Spleen (tissue), 11 donors: Measurements from ENCODE around the gene ABHD6. TPM values are rescaled to one million over a fixed set of nuclear protein-coding genes. Genes with fewer than 3 reads are reported as not detected.

Experiments
- DNase-seq: peaks from one replicate; pipeline ENCODE4 v3.0.0-alpha.2; 2020
- H3K27ac ChIP-seq, 8 donors: fragments of 200-600 bp; sonication (generic) in 7 of 8; 1 replicate in 4 of 8; 2 replicates in 4 of 8; pipeline versions ENCODE4 v1.5.0 to v1.8.0; 2016 to 2021; ENCODE audit warnings: inconsistent platforms in 4 of 8, mild to moderate bottlenecking in 4 of 8, moderate library complexity in 1 of 8
- H3K27me3 ChIP-seq, 7 donors: fragments of 200-600 bp; sonication (generic) in 6 of 7; replicated peaks in 1 of 7; 1 replicate in 4 of 7; 2 replicates in 3 of 7; pipeline versions ENCODE4 v1.5.0 to v1.8.0; 2016 to 2021; ENCODE audit warnings: inconsistent platforms in 3 of 7, mild to moderate bottlenecking in 1 of 7
- H3K36me3 ChIP-seq, 6 donors: fragments of 200-600 bp; sonication (generic) in 5 of 6; 1 replicate in 4 of 6; 2 replicates in 2 of 6; pipeline versions ENCODE4 v1.5.0 to v1.8.0; 2016 to 2021; ENCODE audit warnings: inconsistent platforms in 2 of 6
- H3K4me1 ChIP-seq, 6 donors: fragments of 200-600 bp; sonication (generic) in 5 of 6; 1 replicate in 3 of 6; 2 replicates in 3 of 6; pipeline versions ENCODE4 v1.5.0 to v1.8.0; 2016 to 2021; ENCODE audit warnings: inconsistent platforms in 3 of 6
- H3K4me3 ChIP-seq, 8 donors: fragments of 200-600 bp; sonication (generic) in 7 of 8; 1 replicate in 4 of 8; 2 replicates in 4 of 8; pipeline versions ENCODE4 v1.5.0 to v1.8.0; 2016 to 2021; ENCODE audit warnings: inconsistent platforms in 4 of 8, mild to moderate bottlenecking in 4 of 8, moderate library complexity in 2 of 8
- H3K9me3 ChIP-seq, 8 donors: fragments of 200-600 bp; sonication (generic) in 7 of 8; 1 replicate in 4 of 8; 2 replicates in 4 of 8; pipeline versions ENCODE4 v1.5.0 to v1.8.0; 2016 to 2021; ENCODE audit warnings: inconsistent platforms in 4 of 8
- CTCF ChIP-seq, 11 experiments: fragments of 200-600 bp in 7 of 11; fragments of 450-650 bp in 4 of 11; sonication (generic) in 4 of 11; IDR thresholded peaks in 8 of 11; conservative IDR thresholded peaks in 3 of 11; 1 replicate in 7 of 11; 2 replicates in 4 of 11; pipeline versions ENCODE4 v1.4.0 to v1.8.0; 2016 to 2021; ENCODE audit warnings: antibody characterized with exemption in 11 of 11, inconsistent platforms in 4 of 11, mild to moderate bottlenecking in 1 of 11
- POLR2A ChIP-seq, 3 donors: fragments of 450-650 bp; IDR thresholded peaks; one replicate each; pipeline ENCODE4 v1.5.1; 2017; ENCODE audit warnings: antibody characterized with exemption in 3 of 3, mild to moderate bottlenecking in 1 of 3
- POLR2AphosphoS5 ChIP-seq, 3 donors: sonication (generic); formaldehyde crosslinking; IDR thresholded peaks; one replicate each; pipeline ENCODE4 v1.5.1; 2017; ENCODE audit warnings: antibody characterized with exemption in 3 of 3
- WGBS, 5 donors: extraction: QIAGEN DNeasy Blood & Tissue Kit in 3 of 5; methylation state at CpG; one replicate each; pipeline versions ENCODE4 v1.1.5 to v1.1.7; 2013 to 2018; 5-methylcytosine and 5-hydroxymethylcytosine counted together
- intact Hi-C: fragments of 100-400 bp; cut with DNase I; formaldehyde crosslinking; loops from one replicate; pipeline ENCODE4 v1.15.0; 2023; ENCODE audit warnings: low total_unique reads
- polyA plus RNA-seq, 3 donors: library from polyadenylated mRNA; stranded (reverse); fragments of 200-250 nt; gene quantifications; one replicate each; pipeline ENCODE4 v1.2.1, GENCODE V29; 2013
- total RNA-seq, 7 donors: library from RNA; depleted of rRNA in 3 of 7; stranded (reverse); fragments of >200 nt in 3 of 7; fragmentation: NEBNext Ultra II Directional in 4 of 7; extraction: Animal tissue kit (Norgen Biotek cat#: 25700) in 4 of 7; gene quantifications; one replicate each; pipeline versions ENCODE4 v1.1.0 to v1.2.1, GENCODE V29; 2016 to 2021
- donor health status: healthy with polysubstance abuse.
- donor health status: DM: no; HTN: no; CAD: no; lungs with moderate emphysema.
- donor health status: DM: no; HTN: no; CAD: no.
- donor health status: Bipolar disorder and iron deficiency.
- donor health status: healthy.
- donor health status: DM: no; HTN: no; CAD: no.
- donor health status: DM: yes; HTN: yes; CAD: no.

Gene ABHD6
- total and polyA plus RNA-seq, 10 donors, result 17.2 to 79.9 (median 48.4) TPM

- WGBS, 5 donors, result 0 to 39% (median 34%) methylated on average over 1 of the region's 1 CpG
- intact Hi-C loops, result no loop called here
- H3K4me1 ChIP-seq, result peaks cover 2 to 53% (median 23%) of the 10 kb centered on the region in 6 donors
Observed at GRCh38 chr3:58230876-58231552, 6.6 kb upstream of the ABHD6 start.

GRCh38 chr3:58231666-58232065, 5.9 kb upstream of the ABHD6 start:
- no peak for DNase-seq
- Histone ChIP-seq H3K27me3 (no peaks in the 10 kb centered on the region), H3K36me3 (no peaks in the 10 kb centered on the region), H3K4me1 (peaks cover 7 to 60% (median 29%) of the 10 kb centered on the region in 6 donors), H3K27ac (peak overlapping the region in 3 of 8 donors; percentile 47 to 61 (median 58)), H3K4me3 (no peak overlapping the region), H3K9me3 (no peaks in the 10 kb centered on the region)
- intact Hi-C loops, result no loop called here
- no peak for TF ChIP-seq POLR2AphosphoS5 (IDR thresholded peaks at IDR 0.05)
- TF ChIP-seq CTCF (IDR thresholded peaks at IDR 0.05 in 8 of 11, conservative IDR thresholded peaks at IDR 0.05 in 3 of 11), result no peak
- no peak for TF ChIP-seq POLR2A (IDR thresholded peaks at IDR 0.05)
- 62 to 81% (median 74%) methylated on average over 2 of the region's 2 CpGs for WGBS, 5 donors

More at GRCh38 chr3:58230876-58231552, 6.6 kb upstream of the ABHD6 start:
- no peaks in the 10 kb centered on the region for H3K36me3 ChIP-seq
- H3K4me3 ChIP-seq, result no peak overlapping the region
- no peak for DNase-seq
- no peak for TF ChIP-seq CTCF (IDR thresholded peaks at IDR 0.05 in 8 of 11, conservative IDR thresholded peaks at IDR 0.05 in 3 of 11)
- no peaks in the 10 kb centered on the region for H3K9me3 ChIP-seq
- H3K27ac ChIP-seq, result no peak overlapping the region
- H3K27me3 ChIP-seq, result no peaks in the 10 kb centered on the region

GRCh38 chr3:58234516-58234931, 3.1 kb upstream of the ABHD6 start:
- H3K36me3 ChIP-seq, result no peaks in the 10 kb centered on the region
- no peaks in the 10 kb centered on the region for H3K27me3 ChIP-seq
- H3K27ac ChIP-seq, result peak overlapping the region in 7 of 8 donors; percentile 1 to 92 (median 47)
- WGBS, 5 donors, result 54 to 85% (median 71%) methylated on average over 4 of the region's 4 CpGs
- TF ChIP-seq CTCF (IDR thresholded peaks at IDR 0.05 in 8 of 11, conservative IDR thresholded peaks at IDR 0.05 in 3 of 11) (no peak), POLR2AphosphoS5 (IDR thresholded peaks at IDR 0.05) (no peak), POLR2A (IDR thresholded peaks at IDR 0.05) (no peak)
- no peak for DNase-seq
- H3K4me3 ChIP-seq, result no peak overlapping the region
- no peaks in the 10 kb centered on the region for H3K9me3 ChIP-seq
- intact Hi-C loops, result no loop called here
- peaks cover 7 to 79% (median 45%) of the 10 kb centered on the region in 6 donors for H3K4me1 ChIP-seq

GRCh38 chr3:58235970-58236369, 1.6 kb upstream of the ABHD6 start:
- Histone ChIP-seq H3K27ac (peak overlapping the region in 4 of 8 donors; percentile 87 to 94 (median 90)), H3K9me3 (no peaks in the 10 kb centered on the region), H3K36me3 (no peaks in the 10 kb centered on the region), H3K27me3 (no peaks in the 10 kb centered on the region), H3K4me1 (peaks cover 7 to 90% (median 56%) of the 10 kb centered on the region in 6 donors), H3K4me3 (peak overlapping the region in 2 of 8 donors; percentile 82 to 99)
- no peak for TF ChIP-seq CTCF (IDR thresholded peaks at IDR 0.05 in 8 of 11, conservative IDR thresholded peaks at IDR 0.05 in 3 of 11)
- no peak for TF ChIP-seq POLR2A (IDR thresholded peaks at IDR 0.05)
- no peak for TF ChIP-seq POLR2AphosphoS5 (IDR thresholded peaks at IDR 0.05)
- WGBS, 5 donors, result 77 to 95% (median 86%) methylated on average over 4 of the region's 4 CpGs
- intact Hi-C loops, result no loop called here
- no peak for DNase-seq
